GM21576 (cell line): ENCODE data around the gene CLTRN.
"Not testable (repeated sequence)": the region's sequence is repeated elsewhere in the genome, so short reads cannot be mapped to it uniquely, and the experiment has no call there.

Experiments used
- ATAC-seq: cut with Tn5 transposase; IDR thresholded peaks from one replicate; pipeline ENCODE4 v1.9.1; 2021; ENCODE audit warnings: mild to moderate bottlenecking, moderate library complexity; ENCODE audit not compliant: unreplicated experiment

Gene CLTRN

DNA sequence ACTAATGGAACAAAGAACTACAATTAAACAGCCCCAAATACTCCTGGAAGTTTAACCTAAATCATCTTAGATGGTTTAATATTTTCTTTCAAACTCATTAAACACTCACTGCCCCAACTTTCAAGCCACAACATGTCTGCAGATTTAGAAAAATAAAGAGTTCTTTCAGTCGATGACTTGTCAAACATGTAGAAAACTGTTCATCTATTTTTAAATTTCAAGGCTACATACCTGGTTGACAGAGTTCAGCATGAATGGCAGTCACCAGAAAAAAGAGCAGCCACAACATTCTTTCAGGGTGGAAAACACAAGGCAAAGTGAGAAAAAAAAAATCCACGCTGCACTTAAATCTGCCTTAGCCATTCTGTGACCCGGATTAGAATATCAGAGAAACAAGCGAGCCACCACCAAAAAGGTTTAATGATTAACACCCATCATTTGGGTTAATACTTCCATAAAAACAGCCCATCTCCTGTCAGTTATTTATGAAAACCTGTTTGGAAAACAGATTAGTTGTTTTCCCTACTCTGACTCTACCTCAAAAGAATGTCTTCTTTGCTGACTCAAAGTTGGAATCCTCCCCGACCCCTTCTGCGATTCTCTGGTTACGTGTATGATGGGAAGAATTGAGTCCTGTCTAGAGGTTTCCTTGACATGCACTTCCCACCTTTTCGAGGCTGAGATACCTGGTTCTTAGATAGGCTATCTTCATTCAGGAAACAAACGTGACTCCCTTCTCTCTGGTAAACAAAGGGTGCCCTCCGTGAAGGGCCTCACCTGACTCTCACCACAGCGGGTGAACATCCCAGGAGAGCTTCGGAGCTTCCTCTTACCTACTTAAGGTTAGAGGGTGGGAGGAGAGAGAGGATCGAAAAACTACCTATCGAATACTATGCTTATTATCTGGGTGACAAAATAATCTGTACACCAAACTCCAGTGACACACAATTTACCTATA, at the start of gene CLTRN:
TSS of gene CLTRN (minus strand) at position 319 of the 958 bp plus-strand sequence. CDS start at position 289, 30 bp downstream.
- no peak for ATAC-seq

- not testable (repeated sequence) for ATAC-seq
Measured at GRCh38 chrX:15704273-15704672, 39.7 kb upstream of the CLTRN start.

DNA sequence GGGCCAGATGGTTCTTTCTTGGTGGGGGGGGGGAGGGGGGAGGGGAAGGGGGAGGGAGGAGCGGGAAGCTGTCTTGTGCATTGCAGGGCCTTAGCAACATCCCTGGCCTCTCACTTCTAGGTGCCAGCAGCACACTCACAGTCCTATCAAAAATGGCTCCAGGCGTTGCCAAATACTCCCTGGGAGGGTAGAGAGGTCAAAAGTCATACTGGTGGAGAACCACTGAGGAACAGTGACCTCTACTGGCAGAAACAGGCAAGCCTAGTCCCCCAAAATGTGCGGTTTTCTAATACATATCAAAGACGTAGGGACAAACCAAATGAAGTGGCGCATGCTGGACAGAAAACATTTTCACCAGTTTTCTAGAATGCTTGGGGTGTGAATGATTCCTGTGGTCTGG, 39.2 kb upstream of the CLTRN start:
- ATAC-seq = not testable (repeated sequence)

DNA sequence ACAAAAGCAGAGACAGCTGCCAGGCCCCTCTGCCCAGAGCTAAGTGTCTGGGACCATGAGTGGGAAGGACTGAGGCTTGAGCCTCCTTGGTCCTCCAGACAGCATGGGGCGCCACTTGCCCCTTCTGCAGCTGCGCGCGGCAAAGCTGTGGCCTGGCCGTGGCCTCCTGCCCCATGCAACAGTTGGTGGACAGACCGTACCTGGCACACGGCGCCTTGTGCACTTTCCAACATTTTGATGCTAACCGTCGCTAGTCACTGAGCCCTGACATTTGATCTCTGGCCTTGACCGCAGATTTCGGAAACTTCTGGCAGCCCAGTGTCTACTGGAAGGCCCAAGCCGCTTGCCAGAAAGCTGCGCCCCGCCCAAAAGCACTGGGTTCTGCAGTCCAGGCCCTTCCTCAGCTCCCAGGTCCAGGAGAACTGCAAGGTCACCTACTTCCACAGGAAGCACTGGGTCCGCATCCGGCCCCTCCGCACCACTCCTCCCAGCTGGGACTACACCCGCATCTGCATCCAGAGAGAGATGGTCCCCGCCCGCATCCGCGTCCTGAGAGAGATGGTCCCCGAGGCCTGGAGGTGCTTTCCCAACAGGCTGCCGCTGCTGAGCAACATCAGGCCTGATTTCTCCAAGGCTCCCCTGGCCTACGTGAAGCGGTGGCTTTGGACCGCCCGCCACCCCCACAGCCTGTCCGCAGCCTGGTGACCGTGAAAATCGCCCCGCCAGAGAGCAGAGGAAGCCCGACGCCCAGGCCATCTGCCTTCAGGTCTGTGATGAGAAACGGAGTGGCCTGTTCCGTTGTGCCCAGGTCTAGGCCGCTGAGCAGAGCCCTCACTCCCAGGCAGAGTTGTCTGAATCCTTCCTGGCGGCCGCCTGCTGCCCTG, 38.1 kb upstream of the CLTRN start:
- no peak for ATAC-seq

DNA sequence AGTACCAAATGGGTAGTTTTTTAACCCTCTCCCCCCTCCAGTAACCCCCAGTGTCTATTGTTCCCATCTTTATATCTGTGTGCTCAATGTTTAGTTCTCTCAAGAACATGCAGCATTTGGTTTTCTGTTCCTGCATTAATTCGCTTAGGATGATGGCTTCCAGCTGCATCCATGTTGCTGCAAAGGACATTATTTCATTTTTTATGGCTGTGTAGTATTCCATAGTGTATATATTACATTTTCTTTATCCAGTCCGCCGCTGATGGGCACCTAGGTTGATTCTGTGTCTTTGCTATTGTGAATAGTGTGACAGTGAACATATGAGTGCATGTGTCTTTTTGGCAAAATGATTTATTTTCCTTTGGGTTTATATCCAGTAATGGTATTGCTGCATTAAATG, 31.9 kb upstream of the CLTRN start:
- ATAC-seq = no peak

DNA sequence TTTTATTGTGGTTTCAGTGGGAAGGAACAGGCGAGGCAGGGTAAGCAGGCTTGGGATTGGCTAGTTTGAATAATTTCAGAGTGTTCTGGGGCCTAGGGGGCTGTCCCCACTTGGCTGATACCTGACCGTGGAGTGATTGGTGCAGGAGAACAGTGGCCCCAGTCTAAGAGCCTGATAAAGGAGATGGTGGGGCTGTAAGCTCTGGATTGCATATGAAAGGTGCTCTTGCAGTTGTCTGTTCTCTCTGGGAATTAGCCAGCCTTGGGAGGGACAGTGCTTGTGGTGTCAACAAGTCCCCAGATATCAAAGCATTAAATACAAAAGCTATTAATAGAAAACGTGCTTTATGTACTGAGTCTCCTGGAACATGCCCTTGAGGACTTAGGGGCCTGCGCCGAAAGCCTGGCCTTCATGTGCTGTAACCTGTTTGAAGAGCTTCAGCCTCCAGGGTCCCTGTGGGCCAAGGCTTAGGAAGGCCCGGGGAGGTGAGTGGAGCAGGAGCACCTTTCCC, 30.4 kb upstream of the CLTRN start:
- no peak for ATAC-seq

- peak; percentile 90 for ATAC-seq
Measured at GRCh38 chrX:15686818-15687685, 22.4 kb upstream of the CLTRN start.

GRCh38 chrX:15683193-15683592, 18.6 kb upstream of the CLTRN start:
- no peak for ATAC-seq

- ATAC-seq = no peak
Measured at GRCh38 chrX:15681433-15681832, 16.8 kb upstream of the CLTRN start.

DNA sequence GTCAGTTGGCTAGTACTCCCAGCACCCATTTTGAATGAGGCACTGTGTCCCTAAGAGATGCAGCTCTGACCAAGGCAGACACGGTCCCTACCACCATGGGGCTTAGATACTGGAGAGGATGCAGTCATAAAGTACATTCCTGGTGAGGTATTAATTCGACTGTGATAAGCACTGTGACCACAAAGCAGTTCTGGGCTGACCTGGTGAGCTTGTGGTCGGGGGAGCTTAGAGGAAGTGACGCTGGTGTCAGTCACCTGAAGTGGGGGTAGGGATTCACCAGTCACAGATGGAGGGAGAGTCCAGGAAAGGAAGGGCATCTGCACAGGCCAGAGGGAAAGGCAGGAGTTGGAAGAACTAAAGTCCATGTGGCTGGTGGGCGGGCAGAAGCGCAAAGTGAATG, 15.8 kb upstream of the CLTRN start:
- no peak for ATAC-seq

DNA sequence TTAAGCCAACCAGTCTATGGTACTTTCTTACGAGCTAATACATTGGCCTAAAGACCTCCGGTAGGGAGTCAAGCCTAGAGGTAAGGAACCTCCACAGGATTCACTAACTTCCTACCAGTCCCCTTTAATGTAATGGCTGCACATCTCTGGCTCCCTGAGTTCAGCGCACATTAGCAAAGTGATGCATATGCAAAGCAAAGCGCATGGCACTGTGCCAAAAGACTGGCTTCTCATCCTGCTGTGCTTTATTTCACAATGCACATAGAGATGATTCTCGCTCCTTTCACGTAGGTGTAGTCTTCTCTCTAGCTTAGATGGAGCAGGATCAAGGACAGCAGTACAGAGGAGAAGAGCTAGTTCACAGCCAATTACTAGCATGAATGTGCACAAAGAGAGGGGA, 14.6 kb upstream of the CLTRN start:
- ATAC-seq = no peak

DNA sequence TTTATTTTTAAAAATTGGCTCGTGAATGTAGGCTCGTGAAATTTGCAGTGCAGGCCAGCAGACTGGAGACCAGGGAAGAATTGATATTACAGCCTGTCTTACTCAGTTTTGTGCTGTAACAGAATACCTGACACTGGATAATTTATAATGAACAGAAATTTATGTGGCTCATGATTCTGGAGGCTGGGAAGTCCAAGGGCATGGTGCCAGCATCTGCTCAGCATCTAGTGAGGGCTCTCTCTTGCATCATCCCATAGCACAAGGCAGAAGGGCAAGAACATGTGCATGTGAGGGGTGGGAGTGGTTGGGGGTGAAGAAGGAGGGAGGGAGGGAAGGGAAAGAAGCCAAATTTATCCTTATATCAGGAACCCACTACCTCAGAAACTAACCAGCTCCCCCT, 13.7 kb upstream of the CLTRN start:
- ATAC-seq = no peak

DNA sequence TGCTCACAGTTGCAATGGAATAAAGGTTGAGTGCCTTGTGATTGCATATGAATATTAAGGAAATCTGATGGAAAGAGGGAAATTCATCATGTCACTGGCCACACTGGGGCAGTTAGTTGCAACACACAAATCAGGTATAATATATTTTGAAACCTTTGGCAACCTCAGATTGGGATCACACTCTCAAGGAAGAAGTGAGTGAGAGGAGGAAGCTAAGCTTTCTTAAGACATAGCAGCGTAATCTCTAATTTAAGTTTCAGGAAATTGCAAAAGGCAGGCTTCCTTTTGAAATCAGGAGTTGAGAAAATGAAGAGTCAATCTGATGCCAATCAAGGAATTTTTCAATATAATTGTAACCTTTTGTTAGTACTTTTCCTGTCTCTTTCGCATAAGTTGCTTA, 12.3 kb upstream of the CLTRN start:
- ATAC-seq = no peak

DNA sequence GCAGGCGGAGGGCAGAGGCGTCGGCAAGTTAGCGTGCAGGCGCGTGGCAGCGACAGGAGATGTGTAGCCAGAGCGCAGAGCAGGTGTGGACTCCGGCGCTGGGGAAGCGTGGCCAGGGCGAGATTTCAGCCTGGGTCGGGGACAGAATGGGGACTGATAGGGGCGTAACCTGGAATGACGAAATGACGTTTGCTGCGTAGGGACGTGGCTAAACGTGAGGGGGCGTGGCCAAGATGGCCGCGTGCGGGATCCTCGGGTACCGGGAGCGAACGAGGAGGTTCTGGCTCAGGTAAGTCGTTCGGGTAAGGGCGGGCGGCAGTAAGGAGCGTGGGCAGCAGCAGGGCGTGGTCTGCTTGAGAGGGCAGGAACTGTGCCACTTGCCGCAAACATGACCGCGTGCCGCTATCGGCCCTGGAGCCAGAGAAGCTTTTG, 10.9 kb upstream of the CLTRN start:
- peak; percentile 67 for ATAC-seq

DNA sequence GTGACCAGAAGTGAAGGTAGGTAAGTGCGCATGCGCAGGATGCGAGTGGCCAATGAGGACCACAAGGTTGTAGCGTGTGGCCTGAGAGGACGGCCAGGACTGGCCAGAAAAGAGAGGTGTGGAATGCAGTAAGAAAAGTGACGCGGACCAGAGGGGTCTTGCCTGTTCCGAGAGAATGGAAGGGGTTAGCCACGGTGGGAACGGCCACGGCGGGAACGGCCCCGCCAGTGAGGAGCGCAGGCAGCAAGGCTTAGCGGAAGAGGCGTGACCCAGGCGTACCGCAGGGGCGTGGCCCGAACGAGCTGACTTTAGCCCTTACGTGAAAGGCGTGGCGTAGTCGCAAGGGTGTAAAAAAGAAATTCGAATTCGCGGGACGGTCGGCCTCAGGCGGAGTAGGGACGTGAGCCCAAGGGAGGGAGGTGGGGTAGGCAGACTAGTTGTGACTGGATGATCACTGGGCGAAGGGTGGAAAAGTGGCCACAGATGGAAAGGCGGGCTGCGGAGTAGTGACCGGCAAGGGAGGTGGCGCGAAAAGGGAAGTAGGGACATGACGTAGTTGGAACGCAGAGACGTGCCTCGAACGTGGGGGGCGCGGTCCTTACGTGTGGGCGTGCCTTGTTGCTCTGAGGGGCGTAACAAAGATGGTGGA, 10.4 kb upstream of the CLTRN start:
- ATAC-seq = peak; percentile 81

DNA sequence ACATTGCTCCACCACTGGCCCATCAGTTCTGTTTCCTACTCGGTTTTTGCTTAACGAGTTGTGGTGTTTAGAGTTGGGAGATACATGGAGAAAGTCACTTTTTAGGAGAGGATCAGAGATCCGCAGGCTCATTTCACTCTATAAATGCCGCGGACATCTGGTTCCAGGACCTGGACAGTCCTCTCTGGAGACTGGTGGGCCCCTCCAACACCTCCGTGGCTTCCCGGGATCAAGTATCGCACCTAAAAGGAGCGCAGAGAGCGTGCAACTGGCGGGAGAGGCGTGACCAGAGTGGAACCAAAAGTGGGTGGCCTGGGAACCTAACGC, 9.9 kb upstream of the CLTRN start:
- ATAC-seq = no peak

GRCh38 chrX:15673970-15674369, 9.4 kb upstream of the CLTRN start:
- no peak for ATAC-seq

DNA sequence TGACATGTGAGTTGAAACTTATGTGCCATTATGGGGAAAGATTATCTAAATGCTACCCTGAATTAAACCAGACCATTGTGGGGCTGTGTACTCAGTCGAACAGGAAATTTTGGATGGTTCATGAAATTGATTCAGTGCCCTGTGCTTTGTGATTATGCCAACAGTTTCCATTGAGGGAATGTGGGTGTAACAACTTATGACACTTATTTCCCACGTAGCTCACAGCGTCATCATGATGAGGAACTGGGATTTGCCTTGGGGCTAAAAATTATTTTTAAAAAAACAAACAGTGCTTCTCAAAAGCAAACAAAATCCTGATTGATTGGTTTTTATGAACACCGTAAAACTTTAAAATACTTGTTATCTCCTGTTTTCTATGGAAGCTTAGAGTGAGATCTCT, 8.3 kb upstream of the CLTRN start:
- ATAC-seq = no peak

GRCh38 chrX:15663439-15663838, 1.2 kb downstream of the CLTRN start:
- no peak for ATAC-seq

DNA sequence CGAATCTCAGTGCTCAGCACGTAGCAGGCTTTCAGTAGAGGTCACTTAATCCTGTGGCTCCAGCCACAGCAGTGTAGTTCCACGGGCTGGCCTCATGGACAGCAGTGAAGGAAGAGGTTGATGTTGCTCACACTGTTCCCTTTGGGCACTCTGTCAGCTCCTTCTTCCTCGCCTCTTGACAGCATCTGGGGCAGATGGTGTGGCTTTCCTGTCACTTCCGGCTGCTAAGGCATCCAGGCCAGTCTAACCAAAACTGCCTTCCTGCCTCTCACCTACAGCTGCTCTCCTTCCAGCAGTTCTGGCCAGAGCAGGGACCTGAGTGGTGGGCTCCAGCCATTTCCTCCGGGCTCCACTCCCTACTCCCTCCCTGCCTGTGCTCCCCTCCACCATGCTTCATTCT, 9.8 kb downstream of the CLTRN start:
- ATAC-seq = not testable (repeated sequence)
